Liver (tissue), 9 donors: ENCODE data around the gene WWC1. TPM values are rescaled to one million over a fixed set of nuclear protein-coding genes. Genes with fewer than 3 reads are reported as not detected.

Source experiments
- DNase-seq: peaks from one replicate; pipeline ENCODE4 v3.0.0-alpha.2; 2017; ENCODE audit warnings: low spot score
- H3K27ac ChIP-seq, 2 donors: one replicate each; pipeline ENCODE4 v1.7.0; 2013; ENCODE audit warnings: inconsistent platforms in 2 of 2, low read length in 2 of 2, control low read depth in 1 of 2, low read depth in 1 of 2, mild to moderate bottlenecking in 1 of 2
- H3K27me3 ChIP-seq, 4 donors: one replicate each; pipeline versions ENCODE4 v1.6.1 to v1.7.0; 2013; ENCODE audit warnings: low read length in 3 of 4, inconsistent platforms in 1 of 4, mild to moderate bottlenecking in 1 of 4, moderate library complexity in 1 of 4; ENCODE audit not compliant: control insufficient read depth in 4 of 4, insufficient read depth in 4 of 4
- H3K36me3 ChIP-seq, 4 donors: one replicate each; pipeline versions ENCODE4 v1.6.1 to v1.7.0; 2013; ENCODE audit warnings: low read length in 3 of 4, mild to moderate bottlenecking in 3 of 4, low read depth in 1 of 4, moderate library complexity in 1 of 4; ENCODE audit not compliant: control insufficient read depth in 4 of 4, insufficient read depth in 3 of 4
- H3K4me1 ChIP-seq, 4 donors: one replicate each; pipeline versions ENCODE4 v1.6.1 to v1.7.0; 2013; ENCODE audit warnings: low read length in 3 of 4, mild to moderate bottlenecking in 3 of 4, moderate library complexity in 1 of 4; ENCODE audit not compliant: control insufficient read depth in 4 of 4, insufficient read depth in 4 of 4
- H3K4me3 ChIP-seq, 3 donors: one replicate each; pipeline versions ENCODE4 v1.6.1 to v1.7.0; 2013; ENCODE audit warnings: low read length in 3 of 3, control low read depth in 1 of 3, low read depth in 1 of 3, mild to moderate bottlenecking in 1 of 3
- H3K9ac ChIP-seq, 2 donors: one replicate each; pipeline ENCODE4 v1.7.0; 2013; ENCODE audit warnings: low read length in 2 of 2, mild to moderate bottlenecking in 2 of 2, moderate library complexity in 2 of 2, control low read depth in 1 of 2, low read depth in 1 of 2
- H3K9me3 ChIP-seq, 4 donors: one replicate each; pipeline versions ENCODE4 v1.6.1 to v1.7.0; 2013; ENCODE audit warnings: low read length in 3 of 4; ENCODE audit not compliant: control insufficient read depth in 4 of 4
- EGR1 ChIP-seq, 2 donors: IDR thresholded peaks; 2 replicates each; pipeline ENCODE4 v1.6.1; 2016 to 2018; ENCODE audit warnings: antibody characterized with exemption in 2 of 2, low read depth in 2 of 2
- FOXA1 ChIP-seq: IDR thresholded peaks from 2 replicates; pipeline ENCODE4 v1.6.1; 2016; ENCODE audit warnings: antibody characterized with exemption
- FOXA2 ChIP-seq: IDR thresholded peaks from 2 replicates; pipeline ENCODE4 v1.6.1; 2016; ENCODE audit warnings: antibody characterized with exemption
- GABPA ChIP-seq, 2 donors: IDR thresholded peaks in 1 of 2; conservative IDR thresholded peaks in 1 of 2; 2 replicates each; pipeline ENCODE4 v1.6.1; 2016; ENCODE audit warnings: antibody characterized with exemption in 2 of 2, mild to moderate bottlenecking in 1 of 2, moderate library complexity in 1 of 2
- HNF4A ChIP-seq, 2 donors: conservative IDR thresholded peaks; 2 replicates each; pipeline ENCODE4 v1.6.1; 2016; ENCODE audit warnings: antibody characterized with exemption in 2 of 2, mild to moderate bottlenecking in 2 of 2
- HNF4G ChIP-seq: IDR thresholded peaks from 2 replicates; pipeline ENCODE4 v1.6.1; 2016; ENCODE audit warnings: antibody characterized with exemption
- JUND ChIP-seq, 2 donors: IDR thresholded peaks; 2 replicates each; pipeline ENCODE4 v1.6.1; 2016; ENCODE audit warnings: antibody characterized with exemption in 2 of 2
- NR2F2 ChIP-seq: IDR thresholded peaks from 2 replicates; pipeline ENCODE4 v1.6.1; 2016; ENCODE audit warnings: antibody characterized with exemption
- RAD21 ChIP-seq, 2 donors: IDR thresholded peaks; 2 replicates each; pipeline ENCODE4 v1.6.1; 2016; ENCODE audit warnings: antibody characterized with exemption in 2 of 2, mild to moderate bottlenecking in 2 of 2
- RXRA ChIP-seq, 2 donors: IDR thresholded peaks; 2 replicates each; pipeline ENCODE4 v1.6.1; 2017 to 2018; ENCODE audit warnings: antibody characterized with exemption in 2 of 2, mild to moderate bottlenecking in 1 of 2
- SP1 ChIP-seq: IDR thresholded peaks from 2 replicates; pipeline ENCODE4 v1.6.1; 2018; ENCODE audit warnings: antibody characterized with exemption, mild to moderate bottlenecking
- TAF1 ChIP-seq: conservative IDR thresholded peaks from 2 replicates; pipeline ENCODE4 v1.6.1; 2016; ENCODE audit warnings: antibody characterized with exemption, mild to moderate bottlenecking
- YY1 ChIP-seq: IDR thresholded peaks from 2 replicates; pipeline ENCODE4 v1.6.1; 2016; ENCODE audit warnings: antibody characterized with exemption, mild to moderate bottlenecking
- WGBS: extraction: QIAGEN DNeasy Blood & Tissue Kit; methylation state at CpG from one replicate; pipeline ENCODE4 v1.1.7; 2013; 5-methylcytosine and 5-hydroxymethylcytosine counted together
- polyA plus RNA-seq, 2 donors: library from polyadenylated mRNA; stranded (reverse) in 1 of 2; unstranded in 1 of 2; fragments of 200-250 nt in 1 of 2; fragments of >200 nt in 1 of 2; fragmentation: Nextera tagmentation in 1 of 2; extraction: Ambion mirVana in 1 of 2; gene quantifications; one replicate each; pipeline versions ENCODE4 v1.2.1 to v1.2.3, GENCODE V29; 2013 to 2015
- total RNA-seq, 2 donors: library from RNA; depleted of rRNA; stranded (reverse); fragments of >200 nt; gene quantifications; one replicate each; pipeline ENCODE4 v1.2.3, GENCODE V29; 2014
- TF ChIP-seq, protein P1 (sequence below): fragments of 150-350 bp; IDR thresholded peaks from 2 replicates; pipeline ENCODE4 v1.5.1; 2017; ENCODE audit warnings: improper control_type of control experiment, low read depth, low read length; ENCODE audit not compliant: missing input control
- TF ChIP-seq, protein P2 (sequence below): IDR thresholded peaks from 2 replicates; pipeline ENCODE4 v1.6.1; 2016; ENCODE audit warnings: antibody characterized with exemption
- TF ChIP-seq, protein P3 (sequence below): IDR thresholded peaks from 2 replicates; pipeline ENCODE4 v1.6.1; 2016; ENCODE audit warnings: antibody characterized with exemption, mild to moderate bottlenecking
- TF ChIP-seq, protein P4 (sequence below): IDR thresholded peaks from 2 replicates; pipeline ENCODE4 v1.6.1; 2016; ENCODE audit warnings: antibody characterized with exemption
- TF ChIP-seq, protein P5 (sequence below): IDR thresholded peaks from 2 replicates; pipeline ENCODE4 v1.6.1; 2016; ENCODE audit warnings: antibody characterized with exemption
- donor health status: healthy.
- donor health status: healthy.
- donor health status: healthy.
- donor health status: healthy.
- donor health status: healthy.

WWC1 gene
- total and polyA plus RNA-seq, 4 donors = 5.9 to 25.1 (median 14.8) TPM

DNA sequence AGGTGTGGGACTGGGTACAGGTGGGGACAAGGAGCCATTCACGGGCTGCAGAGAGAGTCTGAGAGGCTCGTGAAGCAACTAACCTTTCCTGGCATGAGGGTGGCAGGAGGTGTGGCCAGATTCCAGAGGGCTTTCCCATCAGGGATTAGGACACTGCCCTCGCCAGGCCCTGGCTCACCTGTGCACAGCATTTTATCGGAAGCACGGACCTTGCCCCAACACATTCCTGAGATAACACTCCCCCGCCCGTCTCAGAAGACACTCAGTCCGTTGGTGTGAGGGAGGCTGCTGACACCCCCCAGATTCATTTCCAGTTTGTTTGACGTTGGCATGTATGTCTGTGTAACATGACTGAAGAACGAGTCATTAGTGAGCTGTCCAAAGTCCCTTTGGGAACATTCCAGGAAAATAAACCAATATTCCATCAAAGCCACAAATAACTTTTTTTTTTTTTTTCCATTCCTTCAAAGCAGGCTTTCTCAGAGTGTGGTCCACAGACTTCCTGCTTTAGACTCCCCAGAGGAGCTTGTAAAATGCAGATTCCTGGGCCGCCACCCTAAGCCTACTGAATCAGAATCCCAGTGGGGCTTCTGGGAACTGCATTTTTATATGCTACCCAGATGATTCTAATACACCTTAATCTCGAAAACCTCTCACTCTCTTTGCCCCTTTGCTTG lies 23.4 kb downstream of the WWC1 start:
- peak overlapping the region; percentile 91 to 95 for H3K27ac ChIP-seq
- WGBS = 27% methylated on average over 12 of the region's 12 CpGs
- no peaks in the 10 kb centered on the region for H3K36me3 ChIP-seq
- DNase-seq = no peak
- H3K4me3 ChIP-seq = no peak overlapping the region
- TF ChIP-seq HNF4A (conservative IDR thresholded peaks at IDR 0.05) (peak; percentile 91 to 96), TAF1 (no peak), FOXA2 (peak; percentile 43), EGR1 (IDR thresholded peaks at IDR 0.05; ENCODE audit: low read depth in 2 of 2) (peak; percentile 46 to 79), RAD21 (IDR thresholded peaks at IDR 0.05) (peak; percentile 32 to 39), YY1 (peak; percentile 65), NR2F2 (peak; percentile 37), SP1 (peak; percentile 90), RXRA (IDR thresholded peaks at IDR 0.05) (peak; percentile 82 to 92), JUND (IDR thresholded peaks at IDR 0.05) (peak; percentile 87 to 93), FOXA1 (no peak), HNF4G (peak; percentile 94), GABPA (IDR thresholded peaks at IDR 0.05 in 1 of 2, conservative IDR thresholded peaks at IDR 0.05 in 1 of 2) (no peak)
- TF ChIP-seq, protein P1, sequence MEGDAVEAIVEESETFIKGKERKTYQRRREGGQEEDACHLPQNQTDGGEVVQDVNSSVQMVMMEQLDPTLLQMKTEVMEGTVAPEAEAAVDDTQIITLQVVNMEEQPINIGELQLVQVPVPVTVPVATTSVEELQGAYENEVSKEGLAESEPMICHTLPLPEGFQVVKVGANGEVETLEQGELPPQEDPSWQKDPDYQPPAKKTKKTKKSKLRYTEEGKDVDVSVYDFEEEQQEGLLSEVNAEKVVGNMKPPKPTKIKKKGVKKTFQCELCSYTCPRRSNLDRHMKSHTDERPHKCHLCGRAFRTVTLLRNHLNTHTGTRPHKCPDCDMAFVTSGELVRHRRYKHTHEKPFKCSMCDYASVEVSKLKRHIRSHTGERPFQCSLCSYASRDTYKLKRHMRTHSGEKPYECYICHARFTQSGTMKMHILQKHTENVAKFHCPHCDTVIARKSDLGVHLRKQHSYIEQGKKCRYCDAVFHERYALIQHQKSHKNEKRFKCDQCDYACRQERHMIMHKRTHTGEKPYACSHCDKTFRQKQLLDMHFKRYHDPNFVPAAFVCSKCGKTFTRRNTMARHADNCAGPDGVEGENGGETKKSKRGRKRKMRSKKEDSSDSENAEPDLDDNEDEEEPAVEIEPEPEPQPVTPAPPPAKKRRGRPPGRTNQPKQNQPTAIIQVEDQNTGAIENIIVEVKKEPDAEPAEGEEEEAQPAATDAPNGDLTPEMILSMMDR = no peak
- TF ChIP-seq, protein P2, sequence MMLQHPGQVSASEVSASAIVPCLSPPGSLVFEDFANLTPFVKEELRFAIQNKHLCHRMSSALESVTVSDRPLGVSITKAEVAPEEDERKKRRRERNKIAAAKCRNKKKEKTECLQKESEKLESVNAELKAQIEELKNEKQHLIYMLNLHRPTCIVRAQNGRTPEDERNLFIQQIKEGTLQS = peak; percentile 82
- TF ChIP-seq, protein P3, sequence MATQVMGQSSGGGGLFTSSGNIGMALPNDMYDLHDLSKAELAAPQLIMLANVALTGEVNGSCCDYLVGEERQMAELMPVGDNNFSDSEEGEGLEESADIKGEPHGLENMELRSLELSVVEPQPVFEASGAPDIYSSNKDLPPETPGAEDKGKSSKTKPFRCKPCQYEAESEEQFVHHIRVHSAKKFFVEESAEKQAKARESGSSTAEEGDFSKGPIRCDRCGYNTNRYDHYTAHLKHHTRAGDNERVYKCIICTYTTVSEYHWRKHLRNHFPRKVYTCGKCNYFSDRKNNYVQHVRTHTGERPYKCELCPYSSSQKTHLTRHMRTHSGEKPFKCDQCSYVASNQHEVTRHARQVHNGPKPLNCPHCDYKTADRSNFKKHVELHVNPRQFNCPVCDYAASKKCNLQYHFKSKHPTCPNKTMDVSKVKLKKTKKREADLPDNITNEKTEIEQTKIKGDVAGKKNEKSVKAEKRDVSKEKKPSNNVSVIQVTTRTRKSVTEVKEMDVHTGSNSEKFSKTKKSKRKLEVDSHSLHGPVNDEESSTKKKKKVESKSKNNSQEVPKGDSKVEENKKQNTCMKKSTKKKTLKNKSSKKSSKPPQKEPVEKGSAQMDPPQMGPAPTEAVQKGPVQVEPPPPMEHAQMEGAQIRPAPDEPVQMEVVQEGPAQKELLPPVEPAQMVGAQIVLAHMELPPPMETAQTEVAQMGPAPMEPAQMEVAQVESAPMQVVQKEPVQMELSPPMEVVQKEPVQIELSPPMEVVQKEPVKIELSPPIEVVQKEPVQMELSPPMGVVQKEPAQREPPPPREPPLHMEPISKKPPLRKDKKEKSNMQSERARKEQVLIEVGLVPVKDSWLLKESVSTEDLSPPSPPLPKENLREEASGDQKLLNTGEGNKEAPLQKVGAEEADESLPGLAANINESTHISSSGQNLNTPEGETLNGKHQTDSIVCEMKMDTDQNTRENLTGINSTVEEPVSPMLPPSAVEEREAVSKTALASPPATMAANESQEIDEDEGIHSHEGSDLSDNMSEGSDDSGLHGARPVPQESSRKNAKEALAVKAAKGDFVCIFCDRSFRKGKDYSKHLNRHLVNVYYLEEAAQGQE = peak; percentile 41
- TF ChIP-seq, protein P4, sequence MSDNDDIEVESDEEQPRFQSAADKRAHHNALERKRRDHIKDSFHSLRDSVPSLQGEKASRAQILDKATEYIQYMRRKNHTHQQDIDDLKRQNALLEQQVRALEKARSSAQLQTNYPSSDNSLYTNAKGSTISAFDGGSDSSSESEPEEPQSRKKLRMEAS = peak; percentile 89
- TF ChIP-seq, protein P5, sequence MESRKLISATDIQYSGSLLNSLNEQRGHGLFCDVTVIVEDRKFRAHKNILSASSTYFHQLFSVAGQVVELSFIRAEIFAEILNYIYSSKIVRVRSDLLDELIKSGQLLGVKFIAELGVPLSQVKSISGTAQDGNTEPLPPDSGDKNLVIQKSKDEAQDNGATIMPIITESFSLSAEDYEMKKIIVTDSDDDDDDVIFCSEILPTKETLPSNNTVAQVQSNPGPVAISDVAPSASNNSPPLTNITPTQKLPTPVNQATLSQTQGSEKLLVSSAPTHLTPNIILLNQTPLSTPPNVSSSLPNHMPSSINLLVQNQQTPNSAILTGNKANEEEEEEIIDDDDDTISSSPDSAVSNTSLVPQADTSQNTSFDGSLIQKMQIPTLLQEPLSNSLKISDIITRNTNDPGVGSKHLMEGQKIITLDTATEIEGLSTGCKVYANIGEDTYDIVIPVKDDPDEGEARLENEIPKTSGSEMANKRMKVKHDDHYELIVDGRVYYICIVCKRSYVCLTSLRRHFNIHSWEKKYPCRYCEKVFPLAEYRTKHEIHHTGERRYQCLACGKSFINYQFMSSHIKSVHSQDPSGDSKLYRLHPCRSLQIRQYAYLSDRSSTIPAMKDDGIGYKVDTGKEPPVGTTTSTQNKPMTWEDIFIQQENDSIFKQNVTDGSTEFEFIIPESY = peak; percentile 71
- H3K9ac ChIP-seq = peak overlapping the region in 1 of 2 donors; percentile 34
- no peaks in the 10 kb centered on the region for H3K27me3 ChIP-seq
- H3K9me3 ChIP-seq = no peaks in the 10 kb centered on the region
- H3K4me1 ChIP-seq = peaks cover 7 to 59% (median 45%) of the 10 kb centered on the region in 4 donors
